ENCODE results near the gene HPGDS. TPM values are rescaled to one million over a fixed set of nuclear protein-coding genes. Genes with fewer than 3 reads are reported as not detected.
"Not testable (repeated sequence)": the region's sequence is repeated elsewhere in the genome, so short reads cannot be mapped to it uniquely, and the experiment has no call there.

The HPGDS gene
- total and polyA plus RNA-seq, 10 of the 15 experiments (the other 5 are each of a cell fraction or from before 2014, with no cell fraction given), result not detected

- TF ChIP-seq, protein P1, sequence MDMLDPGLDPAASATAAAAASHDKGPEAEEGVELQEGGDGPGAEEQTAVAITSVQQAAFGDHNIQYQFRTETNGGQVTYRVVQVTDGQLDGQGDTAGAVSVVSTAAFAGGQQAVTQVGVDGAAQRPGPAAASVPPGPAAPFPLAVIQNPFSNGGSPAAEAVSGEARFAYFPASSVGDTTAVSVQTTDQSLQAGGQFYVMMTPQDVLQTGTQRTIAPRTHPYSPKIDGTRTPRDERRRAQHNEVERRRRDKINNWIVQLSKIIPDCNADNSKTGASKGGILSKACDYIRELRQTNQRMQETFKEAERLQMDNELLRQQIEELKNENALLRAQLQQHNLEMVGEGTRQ (IDR thresholded peaks at IDR 0.05; ENCODE audit: borderline replicate concordance, low read depth, low read length), result no peak
- TF ChIP-seq RELB (IDR thresholded peaks at IDR 0.05; ENCODE audit: low read depth), result no peak
- TF ChIP-seq CHD4 (IDR thresholded peaks at IDR 0.05), result no peak
- TF ChIP-seq POU2F2 (IDR thresholded peaks at IDR 0.05; ENCODE audit: borderline replicate concordance, low read depth, low read length), result no peak
- no peak for TF ChIP-seq RCOR1 (conservative IDR thresholded peaks at IDR 0.05; ENCODE audit: low read depth, low read length)
- no peak for TF ChIP-seq SPI1 (IDR thresholded peaks at IDR 0.05; ENCODE audit: borderline replicate concordance, insufficient read depth, low read depth, low read length)
Measured at GRCh38 chr4:94298725-94299252, 43.8 kb downstream of the HPGDS start (continued).

DNA sequence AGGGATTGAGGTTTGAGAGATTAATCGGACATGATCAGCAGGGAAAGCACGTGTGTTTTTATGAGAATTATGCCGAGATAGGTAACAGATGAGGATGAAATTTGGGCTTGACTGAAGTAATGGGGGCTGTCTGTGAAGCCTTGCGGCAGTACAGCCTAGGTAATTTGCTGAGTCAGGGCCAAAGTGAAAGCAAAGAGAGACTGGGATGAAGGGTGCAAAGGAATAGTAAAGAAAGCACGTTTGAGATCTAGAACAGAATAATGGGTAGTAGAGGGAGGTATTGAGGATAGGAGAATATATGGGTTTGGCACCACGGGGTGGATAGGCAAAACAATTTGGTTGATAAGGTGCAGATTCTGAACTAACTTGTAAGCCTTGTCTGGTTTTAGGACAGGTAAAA, 47.2 kb downstream of the HPGDS start:
- H3K79me2 ChIP-seq (ENCODE audit: control insufficient read depth, insufficient read depth, low read length); SMC1A ChIA-PET (ENCODE audit: uncharacterized antibody, unreplicated experiment); H3K4me1 ChIP-seq (ENCODE audit: control insufficient read depth, insufficient read depth, low read length); intact Hi-C loops (cut with micrococcal nuclease; ENCODE audit: unreplicated experiment); CTCF ChIA-PET; H3K27me3 ChIP-seq (replicated peaks in 1 of 2; ENCODE audit: control insufficient read depth in 2 of 2, insufficient read depth in 2 of 2, low read length in 1 of 2); H4K20me1 ChIP-seq (ENCODE audit: control insufficient read depth, insufficient read depth); H3K9ac ChIP-seq (ENCODE audit: control insufficient read depth, insufficient read depth, low read length); FAIRE-seq; DNase-seq (ENCODE audit: low read depth, low spot score); H3K4me3 ChIP-seq; H3K36me3 ChIP-seq (ENCODE audit: control insufficient read depth in 2 of 2, insufficient read depth in 2 of 2, low read length in 1 of 2); H3K9me3 ChIP-seq (replicated peaks; ENCODE audit: control insufficient read depth, insufficient read depth, low read length); BruUV-seq (replicated peaks); H3K27ac ChIP-seq (ENCODE audit: control insufficient read depth, insufficient read depth); H3K4me2 ChIP-seq (ENCODE audit: control insufficient read depth, insufficient read depth); H2AFZ ChIP-seq (ENCODE audit: control insufficient read depth, low read depth, low read length); RAD21 ChIA-PET (ENCODE audit: unreplicated experiment); in situ Hi-C loops (cut with MboI); POLR2A ChIA-PET; ATAC-seq: not testable (repeated sequence)
- WGBS (ENCODE audit: insufficient coverage, insufficient replicate concordance, low lambda C conversion rate, missing lambda C conversion rate), result 52% methylated on average over 5 of the region's 6 CpGs

DNA sequence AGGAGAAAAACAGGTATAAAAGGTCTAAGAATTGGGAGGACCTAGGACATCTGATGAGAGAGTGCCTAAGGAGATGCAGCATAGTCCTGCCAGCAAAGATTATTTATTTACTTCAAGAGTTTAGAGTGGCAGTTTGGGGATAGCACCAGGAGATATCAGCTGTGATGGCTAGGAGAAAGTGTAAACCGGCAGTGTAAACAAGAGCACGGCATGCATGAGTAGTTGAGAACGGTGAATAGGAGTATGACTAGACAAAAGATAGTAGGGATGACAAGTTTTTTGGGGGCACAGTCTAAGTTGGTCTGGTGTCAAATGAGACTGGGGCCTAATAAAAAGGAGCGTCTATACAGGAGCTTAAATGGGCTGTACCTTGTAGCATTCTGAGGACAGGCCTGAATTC, 48.7 kb downstream of the HPGDS start:
- H3K79me2 ChIP-seq (ENCODE audit: control insufficient read depth, insufficient read depth, low read length); SMC1A ChIA-PET (ENCODE audit: uncharacterized antibody, unreplicated experiment); H3K4me2 ChIP-seq (ENCODE audit: control insufficient read depth, insufficient read depth); H3K36me3 ChIP-seq (ENCODE audit: control insufficient read depth in 2 of 2, insufficient read depth in 2 of 2, low read length in 1 of 2); H3K9me3 ChIP-seq (replicated peaks; ENCODE audit: control insufficient read depth, insufficient read depth, low read length); H4K20me1 ChIP-seq (ENCODE audit: control insufficient read depth, insufficient read depth); RAD21 ChIA-PET (ENCODE audit: unreplicated experiment); H3K4me3 ChIP-seq; FAIRE-seq; CTCF ChIA-PET; H3K9ac ChIP-seq (ENCODE audit: control insufficient read depth, insufficient read depth, low read length); H3K4me1 ChIP-seq (ENCODE audit: control insufficient read depth, insufficient read depth, low read length); DNase-seq (ENCODE audit: low read depth, low spot score); BruUV-seq (replicated peaks); intact Hi-C loops (cut with micrococcal nuclease; ENCODE audit: unreplicated experiment); POLR2A ChIA-PET; in situ Hi-C loops (cut with MboI); H3K27me3 ChIP-seq (replicated peaks in 1 of 2; ENCODE audit: control insufficient read depth in 2 of 2, insufficient read depth in 2 of 2, low read length in 1 of 2); H3K27ac ChIP-seq (ENCODE audit: control insufficient read depth, insufficient read depth); ATAC-seq; H2AFZ ChIP-seq (ENCODE audit: control insufficient read depth, low read depth, low read length): not testable (repeated sequence)
- whole genome bisulfite sequencing (ENCODE audit: insufficient coverage, insufficient replicate concordance, low lambda C conversion rate, missing lambda C conversion rate), result 94% methylated on average over 4 of the region's 4 CpGs
